CD4-positive, alpha-beta T cell treated with Interleukin-6 at 100 ng/mL for 8 hours (primary cell): ENCODE measurements around the gene TAPBP.

Experiments used
- DNase-seq: peaks from one replicate; pipeline ENCODE4 v3.0.0-alpha.2; 2020; ENCODE audit warnings: mixed read lengths, low spot score

Gene TAPBP

DNA sequence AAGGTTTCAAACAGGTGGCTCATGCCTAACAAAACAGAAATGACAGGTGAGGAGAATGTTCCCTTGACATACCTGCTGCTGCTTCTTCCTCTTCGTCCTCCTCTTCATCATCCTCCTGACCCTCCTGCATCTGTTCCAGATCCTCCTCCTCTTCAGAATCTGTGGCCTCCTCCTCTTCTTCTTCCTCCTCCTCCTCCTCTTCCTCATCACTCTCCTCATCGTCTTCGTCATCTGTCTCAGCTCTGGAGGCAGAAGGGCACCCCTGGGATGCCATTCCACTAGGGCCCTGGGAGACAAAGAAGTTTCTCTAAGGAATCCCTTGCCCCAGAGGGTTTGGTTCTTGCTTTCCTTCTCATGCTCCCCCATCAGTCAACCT, 6.0 kb upstream of the TAPBP start:
- DNase-seq: no peak

GRCh38 chr6:33318426-33319073, 4.7 kb upstream of the TAPBP start:
- DNase-seq: no peak

DNA sequence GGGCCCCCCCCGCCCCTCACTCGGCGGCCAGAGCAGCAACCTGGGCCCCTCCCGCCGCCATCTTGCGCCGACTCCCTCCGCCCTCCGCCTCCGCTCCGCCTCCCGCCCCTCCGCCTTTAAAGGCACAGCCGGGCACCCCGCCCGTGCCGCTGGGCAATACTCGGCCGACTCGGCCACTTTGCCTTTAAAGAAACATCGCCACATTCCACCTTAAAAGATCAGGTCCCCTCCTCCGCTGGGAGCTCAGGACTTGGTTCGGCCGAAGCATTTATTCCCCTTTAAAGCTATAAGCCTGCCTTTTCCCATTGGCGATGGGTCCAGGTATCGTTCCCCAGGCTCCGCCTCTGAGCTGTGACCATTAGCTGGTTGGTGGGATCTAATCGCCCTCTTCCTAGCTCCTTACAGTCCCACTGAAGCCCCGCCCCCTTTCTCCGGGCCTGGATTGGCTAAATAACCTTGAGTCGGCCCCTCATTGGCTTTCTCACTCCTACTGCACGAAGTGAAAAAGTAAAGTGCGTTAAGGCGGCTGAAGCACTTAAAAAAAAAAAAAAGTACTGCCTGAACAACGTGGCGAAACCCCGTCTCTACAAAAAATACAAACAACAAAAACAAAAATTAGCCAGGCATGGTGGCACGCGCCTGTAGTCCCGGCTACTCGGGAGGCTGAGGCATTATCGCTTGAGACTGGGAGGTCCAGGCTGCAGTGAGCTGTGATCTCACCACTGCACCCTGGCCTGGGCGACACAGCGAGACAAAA, 4.0 kb upstream of the TAPBP start, which contains the start of gene ZBTB22:
Gene ZBTB22 (minus strand): TSS at position 76 of the 757 bp plus-strand sequence. CDS start 828 bp downstream, outside the sequence.
- peak; percentile 96 for DNase-seq

GRCh38 chr6:33317419-33317668, 3.5 kb upstream of the TAPBP start:
- no peak for DNase-seq

- DNase-seq: no peak
Observed at GRCh38 chr6:33316603-33317418, 2.9 kb upstream of the TAPBP start.

GRCh38 chr6:33315793-33316602, 2.1 kb upstream of the TAPBP start:
- no peak for DNase-seq

DNA sequence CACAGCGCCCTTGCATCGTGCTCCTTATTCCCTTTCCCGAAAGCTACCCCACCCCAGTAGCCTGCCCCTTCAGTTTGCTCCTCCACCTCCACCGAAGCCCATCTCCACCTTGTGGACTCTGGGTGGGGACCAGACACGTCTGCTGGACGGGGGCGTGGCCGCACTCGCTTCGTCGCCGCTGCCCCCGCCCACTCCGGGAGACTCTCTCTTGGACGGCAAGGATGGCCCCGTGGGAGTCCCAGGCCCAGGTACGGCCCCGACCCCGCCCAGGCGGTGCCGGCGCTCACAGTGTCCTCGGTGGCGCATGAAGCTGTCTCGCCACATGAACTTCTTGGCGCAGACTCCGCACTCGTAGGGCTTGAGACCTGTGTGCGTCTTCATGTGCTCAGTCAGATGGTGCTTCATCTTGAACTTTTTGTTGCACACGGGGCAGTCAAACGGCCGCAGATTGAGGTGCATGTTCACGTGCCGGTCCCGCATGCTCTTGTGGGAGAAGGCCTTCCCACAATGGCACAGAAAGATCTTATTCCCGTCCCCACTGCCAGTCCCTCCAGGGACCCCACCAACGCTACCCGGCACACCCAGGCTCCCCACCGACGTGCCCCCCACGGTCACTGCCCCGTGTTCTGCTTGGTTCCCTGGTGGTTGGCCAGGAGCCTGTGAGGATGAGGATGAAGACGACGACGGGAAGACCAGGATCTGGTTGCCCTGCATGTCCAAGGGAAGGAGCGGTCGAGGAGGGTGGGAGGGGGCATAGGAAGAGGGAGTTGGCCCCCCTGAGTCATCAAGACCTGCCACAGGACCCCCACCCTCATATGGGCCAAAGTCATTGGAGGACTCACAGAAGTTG, 1.3 kb upstream of the TAPBP start:
- DNase-seq: no peak

GRCh38 chr6:33314515-33314942, 651 bp upstream of the TAPBP start:
- peak; percentile 65 for DNase-seq

DNA sequence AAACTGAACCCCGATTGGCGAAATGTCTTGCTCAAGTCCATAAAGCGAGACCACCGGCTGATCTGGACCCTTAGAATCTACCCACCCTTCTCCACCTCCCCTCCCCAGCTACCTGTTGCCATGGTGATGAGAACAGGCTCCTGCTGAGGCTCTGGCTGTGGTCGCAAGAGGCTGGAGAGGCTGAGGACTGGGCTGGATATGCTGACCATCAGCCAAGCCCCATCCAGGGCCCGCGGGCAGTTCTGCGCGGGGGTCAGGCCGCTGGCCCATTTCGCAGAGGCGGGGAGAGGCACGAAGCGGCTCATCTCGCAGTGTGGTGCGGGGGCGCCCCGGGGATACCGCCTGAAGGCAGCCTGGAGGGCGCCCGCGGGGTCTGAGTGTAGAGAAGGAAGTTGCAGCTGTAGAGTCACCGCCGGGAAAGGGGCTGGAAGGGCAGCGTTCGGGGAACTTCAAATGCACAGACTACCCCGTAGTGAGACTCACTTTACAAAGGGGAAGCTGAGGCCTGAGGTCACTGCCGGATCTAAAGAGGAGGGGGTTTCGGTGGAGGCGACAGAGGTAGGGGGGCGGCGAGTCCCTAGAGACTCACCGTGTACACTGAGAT, 671 bp downstream of the TAPBP start:
- no peak for DNase-seq

- peak; percentile 91 for DNase-seq
Observed at GRCh38 chr6:33312361-33313104, 1.3 kb downstream of the TAPBP start.

DNA sequence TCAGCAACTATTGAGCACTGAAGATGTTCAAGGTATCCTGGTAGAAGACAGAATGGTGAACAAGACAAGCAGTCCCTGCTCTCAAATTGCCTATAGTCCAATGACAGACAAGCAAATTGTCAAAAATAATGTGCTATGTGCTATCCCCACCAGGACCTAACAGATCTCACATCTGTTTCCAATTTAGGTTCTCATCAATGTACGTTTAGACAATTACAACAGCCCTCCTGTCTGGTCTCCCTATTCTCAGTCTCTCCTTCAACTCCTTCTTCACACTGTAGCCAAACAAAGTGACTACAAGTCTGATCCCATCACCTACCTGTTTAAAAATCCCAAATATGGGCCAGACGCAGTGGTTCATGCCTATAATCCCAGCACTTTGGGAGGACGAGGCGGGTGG, 7.5 kb downstream of the TAPBP start:
- DNase-seq: no peak

GRCh38 chr6:33305052-33305451, 8.8 kb downstream of the TAPBP start:
- DNase-seq: no peak

GRCh38 chr6:33304216-33304615, 9.7 kb downstream of the TAPBP start:
- no peak for DNase-seq

- DNase-seq: no peak
Observed at GRCh38 chr6:33301877-33302276, 12.0 kb downstream of the TAPBP start.

DNA sequence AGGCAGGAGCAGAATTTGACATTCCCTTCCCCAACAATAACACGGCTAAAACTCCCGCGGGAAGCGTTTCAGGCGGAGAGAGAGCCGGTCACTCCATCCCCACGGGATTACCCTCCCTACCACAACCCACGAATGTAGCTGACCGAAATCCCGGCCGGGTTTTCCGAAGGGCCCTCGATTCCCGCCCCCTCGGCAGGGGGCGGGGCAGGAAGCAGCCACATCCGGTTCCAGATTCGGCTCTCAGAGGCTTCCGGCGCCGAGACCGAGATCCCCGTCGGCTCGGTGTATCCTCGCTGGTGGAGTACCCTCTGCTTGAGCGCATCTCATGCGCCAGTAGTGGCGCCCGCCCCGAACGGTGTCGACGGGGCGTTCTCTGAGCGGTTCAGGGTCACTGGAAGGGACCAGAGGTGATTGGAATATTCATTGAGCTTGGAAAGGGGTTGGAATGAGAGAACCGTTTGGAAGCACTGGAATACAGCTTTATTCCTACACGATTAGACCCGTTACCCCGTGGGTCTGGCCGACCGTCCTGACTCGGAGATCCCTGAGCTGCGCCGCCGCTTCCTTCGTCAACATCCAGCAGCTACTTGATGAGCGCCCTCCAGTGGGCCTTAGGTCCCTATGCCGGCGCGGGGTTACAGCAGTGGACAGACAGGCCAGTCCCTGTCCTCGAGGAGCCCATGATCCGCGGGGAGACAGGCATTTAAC, 14.5 kb downstream of the TAPBP start:
- DNase-seq: peak; percentile 91

- peak; percentile 70 for DNase-seq
Observed at GRCh38 chr6:33298773-33299236, 15.1 kb downstream of the TAPBP start, which contains the start of gene RGL2. TSS of gene RGL2 (minus strand) at chr6:33298942. CDS start at chr6:33298610, 332 bp downstream.

- peak; percentile 57 for DNase-seq
Observed at GRCh38 chr6:33297956-33298772, 15.7 kb downstream of the TAPBP start.

- no peak for DNase-seq
Observed at GRCh38 chr6:33297406-33297955, 16.4 kb downstream of the TAPBP start.
